SK-N-DZ (cell line): Measurements from ENCODE around the gene PDIA6.
"Not testable (repeated sequence)": the region's sequence is repeated elsewhere in the genome, so short reads cannot be mapped to it uniquely, and the experiment has no call there.

Experiments
- DNase-seq: peaks from one replicate; pipeline ENCODE4 v3.0.0-alpha.2; 2015; ENCODE audit warnings: low spot score

Gene PDIA6

DNA sequence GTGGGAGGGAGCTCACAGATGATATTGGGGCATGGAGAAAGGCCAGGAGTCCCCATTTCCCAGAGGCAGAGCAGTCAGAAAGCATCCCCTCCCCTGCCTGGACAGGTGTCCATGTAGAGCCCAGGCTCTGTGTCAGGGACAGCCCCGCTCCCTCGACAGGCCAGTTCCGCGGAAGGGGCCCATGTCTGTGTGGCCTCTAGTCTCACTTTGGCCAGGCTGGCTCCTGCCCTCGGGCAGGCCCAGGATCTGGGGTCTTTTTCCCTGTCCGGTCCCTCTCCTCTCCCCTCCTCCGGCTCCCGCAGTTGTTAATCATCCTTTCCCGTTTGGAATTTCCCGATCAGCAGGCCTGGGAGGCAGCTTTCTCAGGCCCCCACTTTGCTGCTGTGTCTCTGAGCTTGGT, 20.4 kb upstream of the PDIA6 start:
- no peak for DNase-seq

GRCh38 chr2:10832203-10832936, 19.8 kb upstream of the PDIA6 start:
- DNase-seq: peak; percentile 77

- no peak for DNase-seq
Measured at GRCh38 chr2:10831400-10831985, 18.9 kb upstream of the PDIA6 start.

- no peak for DNase-seq
Measured at GRCh38 chr2:10830641-10831399, 18.2 kb upstream of the PDIA6 start.

DNA sequence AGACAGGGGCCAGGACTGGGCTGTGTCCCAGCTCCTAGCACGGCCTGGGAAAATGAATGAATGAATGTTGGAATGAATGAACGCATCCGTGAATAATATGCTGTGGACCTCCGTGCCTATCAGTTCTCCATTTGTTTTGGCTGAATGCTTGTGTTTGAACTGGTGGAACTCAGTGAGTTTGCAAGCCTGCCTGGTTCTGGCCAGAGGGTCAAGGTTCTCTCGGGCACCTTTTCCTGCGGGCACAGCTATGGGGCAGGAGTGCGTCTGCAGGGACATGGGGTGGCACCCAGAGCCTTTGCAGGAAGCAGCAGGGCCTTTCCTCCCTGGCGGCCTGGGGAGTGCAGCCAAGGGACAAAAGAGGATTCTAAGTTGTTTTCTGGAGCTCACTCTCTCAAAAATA, 17.6 kb upstream of the PDIA6 start:
- DNase-seq: no peak

DNA sequence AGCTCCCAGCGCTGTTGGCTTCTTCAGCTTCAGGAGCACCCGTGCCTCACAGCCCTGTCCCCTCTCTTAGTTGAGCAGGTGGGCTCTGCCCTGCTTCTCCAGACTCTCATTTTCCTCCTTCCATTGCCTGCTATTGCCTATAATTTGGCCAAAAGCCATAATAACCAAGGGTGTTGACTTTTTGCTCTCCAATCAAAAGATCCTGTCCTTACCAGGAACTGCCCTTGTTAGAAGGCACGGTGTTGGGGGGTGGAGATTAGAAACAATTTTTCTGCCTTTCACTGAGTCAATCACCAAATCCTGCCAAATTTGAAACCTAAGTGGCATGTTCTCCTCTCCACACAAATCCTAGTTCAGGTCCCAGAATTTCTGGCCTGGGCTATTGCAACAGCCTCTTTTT, 16.7 kb upstream of the PDIA6 start:
- DNase-seq: no peak

- no peak for DNase-seq
Measured at GRCh38 chr2:10828346-10828745, 15.8 kb upstream of the PDIA6 start.

GRCh38 chr2:10826625-10827024, 14.0 kb upstream of the PDIA6 start:
- no peak for DNase-seq

- DNase-seq: no peak
Measured at GRCh38 chr2:10826026-10826425, 13.4 kb upstream of the PDIA6 start.

- no peak for DNase-seq
Measured at GRCh38 chr2:10824191-10824590, 11.6 kb upstream of the PDIA6 start.

DNA sequence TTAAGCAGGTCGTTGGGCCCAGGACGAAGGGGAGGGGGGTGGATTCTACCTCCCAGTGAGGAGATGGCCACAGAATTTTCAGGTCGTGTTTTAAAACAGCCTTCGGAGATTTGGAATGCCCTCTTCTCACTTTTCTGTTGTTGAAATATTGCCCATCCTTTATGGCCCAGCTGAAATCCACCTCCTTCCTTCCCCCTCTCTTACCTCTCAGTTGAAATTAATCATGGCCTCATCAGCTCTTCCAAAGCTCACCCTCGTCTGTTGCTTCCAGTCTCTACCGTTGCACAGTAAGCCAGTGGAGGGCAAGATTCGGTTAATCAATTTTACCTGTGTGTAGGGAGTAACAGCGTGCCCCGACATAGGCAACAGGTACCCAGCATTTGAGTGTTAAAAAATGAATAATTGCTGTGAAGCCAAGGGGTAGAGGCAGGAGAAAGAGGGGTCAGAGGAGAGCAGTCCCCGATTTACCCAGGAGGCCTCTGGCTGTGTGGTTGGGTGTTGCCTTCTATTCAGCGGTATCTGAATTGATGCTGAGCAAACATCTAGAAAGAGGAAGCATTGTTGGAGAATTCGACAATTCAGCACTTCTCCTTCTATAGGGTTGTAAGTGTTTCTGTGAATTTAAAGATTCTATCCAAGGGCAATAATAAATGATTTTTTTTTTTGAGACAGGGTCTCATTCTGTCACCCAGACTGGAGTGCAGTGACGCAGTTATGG, 8.6 kb upstream of the PDIA6 start:
- no peak for DNase-seq

GRCh38 chr2:10820562-10820961, 8.0 kb upstream of the PDIA6 start:
- DNase-seq: no peak

DNA sequence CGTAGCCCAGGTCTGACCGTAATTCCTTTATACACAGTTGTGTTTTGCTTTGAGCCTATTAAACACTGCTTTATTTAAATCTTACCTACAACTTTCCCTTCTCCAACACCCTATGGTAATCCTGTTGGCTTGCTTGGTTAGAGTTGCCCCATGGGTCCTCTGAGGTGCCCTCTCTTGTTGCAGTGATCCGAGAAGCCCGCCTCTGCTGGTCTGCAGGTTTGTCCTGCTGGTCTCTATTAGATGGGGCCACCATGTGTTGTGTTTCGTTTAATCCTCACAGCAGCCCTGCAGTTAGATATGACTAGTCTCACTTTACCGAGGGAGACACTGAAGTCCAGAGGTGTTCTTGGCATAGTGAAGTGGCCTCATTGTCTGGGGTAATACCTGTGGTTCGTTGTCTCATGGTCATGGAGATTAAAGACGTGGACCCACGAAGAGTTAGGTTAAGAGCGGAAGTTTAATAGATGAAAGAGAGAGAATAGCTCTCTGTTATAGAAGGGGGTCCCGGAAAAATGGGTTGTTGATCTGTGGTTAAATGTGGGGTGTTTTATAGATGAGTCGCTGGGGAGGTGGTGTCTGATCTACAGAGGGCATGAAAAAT, 7.2 kb upstream of the PDIA6 start:
- DNase-seq: no peak

GRCh38 chr2:10818984-10819383, 6.4 kb upstream of the PDIA6 start:
- no peak for DNase-seq

DNA sequence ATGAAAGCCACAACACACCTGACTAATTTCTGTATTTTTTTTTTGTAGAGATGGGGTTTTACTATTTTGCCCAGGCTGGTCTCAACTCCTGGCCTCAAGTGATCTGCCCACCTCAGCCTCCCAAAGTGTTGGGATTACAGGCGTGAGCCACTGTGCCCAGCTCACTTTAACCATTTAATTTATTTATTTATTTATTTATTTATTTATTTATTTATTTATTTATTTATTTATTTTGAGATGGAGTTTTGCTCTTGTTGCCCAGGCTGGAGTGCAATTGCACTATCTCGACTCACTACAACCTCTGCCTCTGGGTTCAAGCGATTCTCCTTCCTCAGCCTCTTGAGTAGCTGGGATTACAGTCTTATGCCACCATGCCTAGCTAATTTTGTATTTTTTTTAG, 5.7 kb upstream of the PDIA6 start:
- not testable (repeated sequence) for DNase-seq

- no peak for DNase-seq
Measured at GRCh38 chr2:10817413-10817812, 4.8 kb upstream of the PDIA6 start.

GRCh38 chr2:10814571-10815331, 2.2 kb upstream of the PDIA6 start:
- DNase-seq: peak; percentile 64

DNA sequence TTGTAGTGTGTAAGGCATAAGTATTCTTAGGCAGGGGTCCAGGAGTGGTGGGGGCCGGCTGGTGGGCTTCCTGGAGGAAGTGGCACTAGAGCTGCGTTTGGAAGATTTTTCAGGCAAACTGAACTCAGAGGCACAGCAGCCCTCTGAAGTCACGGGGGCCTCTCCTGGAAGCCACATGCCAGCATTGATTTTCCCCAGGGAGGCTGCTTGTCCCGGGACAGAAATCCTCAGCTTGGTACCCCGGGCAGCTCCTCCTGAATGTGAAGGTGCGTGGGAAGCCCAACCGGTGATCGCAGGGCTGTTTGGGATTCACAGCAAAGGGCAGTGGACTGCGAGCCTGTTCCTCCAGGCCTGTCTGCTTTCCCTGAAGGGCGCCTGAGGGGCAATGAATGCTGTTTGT, 1.6 kb upstream of the PDIA6 start:
- no peak for DNase-seq

GRCh38 chr2:10813163-10814138, 866 bp upstream of the PDIA6 start:
- not testable (repeated sequence) for DNase-seq

- no peak for DNase-seq
Measured at GRCh38 chr2:10811517-10811916, 1.1 kb downstream of the PDIA6 start.
